VCaP (cell line): ENCODE measurements around the gene CEACAM19.

ENCODE experiments used
- H3K27ac ChIP-seq: fragments of 450-650 bp; 2 replicates; pipeline ENCODE4 v1.5.1; 2017
- CTCF ChIP-seq: fragments of 450-650 bp; conservative IDR thresholded peaks from 2 replicates; pipeline ENCODE4 v1.5.1; 2017; ENCODE audit warnings: mild to moderate bottlenecking, moderate library complexity

The CEACAM19 gene

GRCh38 chr19:44725251-44725650, 54.0 kb downstream of the CEACAM19 start:
- TF ChIP-seq CTCF: no peak
- no peak overlapping the region; the same call in 1 of the 2 replicates for H3K27ac ChIP-seq

- H3K27ac ChIP-seq: peak overlapping the region; percentile 7; the same call in 1 of the 2 replicates
- TF ChIP-seq CTCF: no peak
Observed at GRCh38 chr19:44725684-44726083, 54.4 kb downstream of the CEACAM19 start.

- TF ChIP-seq CTCF: no peak
- H3K27ac ChIP-seq: no peak overlapping the region; the same call in 1 of the 2 replicates
Observed at GRCh38 chr19:44726465-44726864, 55.2 kb downstream of the CEACAM19 start.

- no peak overlapping the region for H3K27ac ChIP-seq
- no peak for TF ChIP-seq CTCF
Observed at GRCh38 chr19:44728178-44728577, 56.9 kb downstream of the CEACAM19 start.

- no peak for TF ChIP-seq CTCF
- H3K27ac ChIP-seq: no peak overlapping the region
Observed at GRCh38 chr19:44729516-44730033, 58.3 kb downstream of the CEACAM19 start.

- TF ChIP-seq CTCF: no peak
- H3K27ac ChIP-seq: no peak overlapping the region
Observed at GRCh38 chr19:44731081-44731480, 59.8 kb downstream of the CEACAM19 start.

- TF ChIP-seq CTCF: no peak
- H3K27ac ChIP-seq: no peak overlapping the region
Observed at GRCh38 chr19:44731622-44732021, 60.3 kb downstream of the CEACAM19 start.
